Activated naive CD8-positive, alpha-beta T cell (primary cell): Measurements from ENCODE around the gene CACNA1D.

Experiments used
- H3K27ac Mint-ChIP-seq: one replicate; pipeline ENCODE4 v1.8.0; 2021; ENCODE audit warnings: mixed read lengths
- H3K27me3 Mint-ChIP-seq: one replicate; pipeline ENCODE4 v1.8.0; 2021; ENCODE audit warnings: mixed read lengths
- H3K36me3 Mint-ChIP-seq: one replicate; pipeline ENCODE4 v1.8.0; 2021; ENCODE audit warnings: mixed read lengths
- H3K4me1 Mint-ChIP-seq: one replicate; pipeline ENCODE4 v1.8.0; 2021; ENCODE audit warnings: low read depth, mixed read lengths
- H3K4me3 Mint-ChIP-seq: one replicate; pipeline ENCODE4 v1.8.0; 2021; ENCODE audit warnings: mild to moderate bottlenecking, mixed read lengths
- H3K9me3 Mint-ChIP-seq: one replicate; pipeline ENCODE4 v1.8.0; 2021; ENCODE audit warnings: low read depth, mixed read lengths

The CACNA1D gene

DNA sequence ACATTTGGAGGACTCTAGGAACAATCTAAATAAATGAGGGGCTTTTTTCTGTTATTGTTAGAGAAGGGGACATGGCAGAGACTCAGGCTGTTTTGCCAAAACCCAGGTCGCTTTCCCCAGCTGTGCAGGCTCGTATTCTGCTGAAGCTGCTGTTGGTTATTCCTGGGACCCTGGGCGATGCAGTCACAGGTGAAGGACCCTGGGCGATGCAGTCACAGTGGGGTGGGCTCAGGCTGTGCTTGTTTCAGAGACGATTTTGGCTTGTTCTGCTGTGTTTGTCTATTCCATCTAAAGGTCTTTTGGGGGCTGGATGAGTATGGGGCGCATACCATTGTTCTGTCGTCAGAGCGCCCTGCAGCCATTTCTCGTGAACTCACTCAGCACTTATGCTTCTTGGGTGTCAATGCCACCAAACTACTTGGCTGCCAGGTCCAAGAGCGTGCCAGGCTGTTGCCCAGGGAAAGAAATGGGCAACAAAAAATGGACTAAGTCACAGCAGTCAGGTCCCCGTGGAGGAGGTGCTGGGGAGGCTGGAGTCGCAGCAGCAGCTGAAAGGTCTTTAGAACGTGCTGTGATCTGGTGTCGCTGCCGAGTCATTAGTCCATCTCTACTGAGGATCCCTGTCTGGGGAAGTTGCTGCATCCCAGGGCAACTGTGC, 200.4 kb downstream of the CACNA1D start:
- H3K9me3 Mint-ChIP-seq: no peaks in the 10 kb centered on the region
- no peak overlapping the region for H3K4me3 Mint-ChIP-seq
- no peak overlapping the region for H3K27ac Mint-ChIP-seq
- peaks cover 2% of the 10 kb centered on the region for H3K27me3 Mint-ChIP-seq
- no peaks in the 10 kb centered on the region for H3K4me1 Mint-ChIP-seq
- H3K36me3 Mint-ChIP-seq: no peaks in the 10 kb centered on the region

DNA sequence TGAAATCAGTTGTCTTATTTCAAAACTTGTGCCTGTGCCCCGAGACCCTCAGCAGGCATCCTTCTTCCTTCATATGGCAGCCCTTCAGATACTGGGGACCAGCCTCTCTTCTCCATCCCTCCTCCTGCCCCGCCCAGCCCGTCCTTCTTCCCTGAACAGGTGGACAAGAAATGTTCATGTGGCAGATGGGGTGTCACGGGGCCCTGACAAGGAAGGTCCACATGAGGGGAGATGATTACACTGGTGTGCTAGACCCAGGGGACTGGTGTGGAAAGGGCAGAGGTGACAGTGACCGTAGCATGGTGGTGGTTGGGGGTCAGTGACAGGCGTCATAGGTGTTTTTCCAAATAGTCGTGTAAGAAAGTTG, 200.9 kb downstream of the CACNA1D start:
- Mint-ChIP-seq H3K4me1 (no peaks in the 10 kb centered on the region), H3K4me3 (no peak overlapping the region), H3K27ac (no peak overlapping the region), H3K27me3 (peaks cover 2% of the 10 kb centered on the region), H3K36me3 (no peaks in the 10 kb centered on the region), H3K9me3 (no peaks in the 10 kb centered on the region)

DNA sequence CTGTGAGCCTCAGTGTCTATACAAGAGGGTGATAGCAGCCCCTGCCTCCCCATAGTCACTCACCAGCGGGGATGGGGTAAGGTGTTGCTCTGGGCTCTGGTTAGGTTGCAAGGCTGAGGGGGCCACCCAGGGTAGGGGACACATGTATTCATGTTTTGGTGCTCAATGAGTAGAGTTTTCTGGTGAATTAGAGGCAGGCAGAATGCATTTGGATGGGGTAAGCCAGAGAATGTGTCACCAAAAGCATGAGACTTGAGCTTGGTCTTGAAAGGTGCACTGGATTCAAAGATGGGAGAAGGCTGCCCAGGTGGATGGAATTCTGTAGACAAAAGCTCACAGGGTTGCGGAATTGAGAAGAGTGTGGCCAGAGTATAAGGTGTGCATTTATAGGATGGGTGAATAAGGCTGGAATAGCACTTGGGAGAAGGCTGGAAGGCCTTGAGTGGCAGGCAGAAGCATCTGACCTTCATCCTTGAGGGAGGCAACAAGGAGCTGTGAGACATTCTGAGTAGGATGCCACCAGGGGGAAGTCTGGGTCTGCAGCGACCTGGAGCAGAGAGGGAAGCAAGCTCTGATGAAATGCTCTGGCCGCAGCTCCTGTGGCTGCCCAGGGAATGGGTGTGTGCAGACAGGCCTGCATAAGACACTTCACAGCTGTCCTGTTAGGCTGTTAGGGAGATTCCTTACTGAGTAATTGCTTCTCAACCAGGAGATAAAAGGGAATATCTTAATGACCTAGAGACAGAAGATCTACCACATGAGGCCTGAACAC, 202.2 kb downstream of the CACNA1D start:
- Mint-ChIP-seq H3K27ac (no peak overlapping the region), H3K36me3 (no peaks in the 10 kb centered on the region), H3K9me3 (no peaks in the 10 kb centered on the region), H3K4me1 (no peaks in the 10 kb centered on the region), H3K27me3 (peaks cover 2% of the 10 kb centered on the region), H3K4me3 (no peak overlapping the region)

DNA sequence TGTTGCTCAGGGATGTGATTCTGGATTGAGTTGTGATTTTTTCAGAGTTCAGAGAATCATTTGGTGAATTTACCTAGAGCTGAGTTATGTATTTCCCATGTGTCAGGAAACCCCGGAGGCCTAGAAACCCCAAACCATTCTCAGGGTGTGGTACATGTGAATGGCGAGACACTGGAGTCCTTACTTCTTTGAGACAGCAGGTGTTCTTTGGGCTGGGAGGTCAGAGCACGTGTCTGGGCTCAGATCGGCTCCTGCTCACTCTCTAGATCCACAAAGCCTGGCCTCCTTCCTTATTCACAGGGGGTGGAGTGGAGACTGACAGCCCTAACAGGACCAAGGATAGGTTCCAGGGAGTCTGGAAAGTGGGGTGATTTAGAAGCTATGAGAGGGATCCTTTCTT, 206.0 kb downstream of the CACNA1D start:
- H3K9me3 Mint-ChIP-seq: no peaks in the 10 kb centered on the region
- H3K4me1 Mint-ChIP-seq: peaks cover 2% of the 10 kb centered on the region
- H3K27ac Mint-ChIP-seq: no peak overlapping the region
- H3K36me3 Mint-ChIP-seq: no peaks in the 10 kb centered on the region
- no peaks in the 10 kb centered on the region for H3K27me3 Mint-ChIP-seq
- H3K4me3 Mint-ChIP-seq: no peak overlapping the region

DNA sequence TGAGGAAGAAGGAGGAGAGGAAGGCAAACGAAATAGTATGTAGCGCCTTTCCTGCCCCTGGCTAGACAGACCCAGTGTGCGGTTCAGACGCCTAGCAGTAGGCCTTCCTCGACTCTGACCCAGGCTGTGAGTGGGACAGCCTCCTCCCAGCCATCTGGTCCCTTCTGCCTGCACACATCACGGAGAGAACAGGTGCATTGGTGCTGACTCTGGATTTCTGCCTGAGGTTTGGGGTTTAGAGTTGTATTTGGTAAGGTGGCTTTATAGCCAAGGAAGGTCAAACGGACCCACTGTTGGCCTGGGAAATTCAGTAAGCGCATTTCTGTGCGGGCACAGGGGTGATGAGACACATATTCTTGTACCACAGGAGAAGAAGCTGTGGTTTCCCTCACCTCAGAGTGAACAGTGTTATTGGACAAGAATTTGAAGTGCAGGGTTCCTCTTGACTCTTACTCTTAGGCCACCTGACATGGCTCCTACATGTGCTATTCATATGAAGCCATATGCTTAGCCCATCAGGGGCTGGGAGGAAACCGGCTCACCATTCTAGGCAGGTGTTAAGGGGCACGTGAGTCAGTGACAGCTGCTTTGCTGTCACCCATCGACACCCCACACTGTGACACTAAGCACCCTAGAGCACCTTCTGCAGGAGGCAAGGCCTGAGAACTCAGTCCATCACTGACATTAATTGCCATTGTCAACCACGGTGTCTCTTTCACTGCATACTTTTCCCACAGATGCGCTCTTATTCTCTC, 208.5 kb downstream of the CACNA1D start:
- Mint-ChIP-seq H3K27ac (no peak overlapping the region), H3K36me3 (no peaks in the 10 kb centered on the region), H3K4me1 (peaks cover 2% of the 10 kb centered on the region), H3K27me3 (no peaks in the 10 kb centered on the region), H3K4me3 (no peak overlapping the region), H3K9me3 (no peaks in the 10 kb centered on the region)

DNA sequence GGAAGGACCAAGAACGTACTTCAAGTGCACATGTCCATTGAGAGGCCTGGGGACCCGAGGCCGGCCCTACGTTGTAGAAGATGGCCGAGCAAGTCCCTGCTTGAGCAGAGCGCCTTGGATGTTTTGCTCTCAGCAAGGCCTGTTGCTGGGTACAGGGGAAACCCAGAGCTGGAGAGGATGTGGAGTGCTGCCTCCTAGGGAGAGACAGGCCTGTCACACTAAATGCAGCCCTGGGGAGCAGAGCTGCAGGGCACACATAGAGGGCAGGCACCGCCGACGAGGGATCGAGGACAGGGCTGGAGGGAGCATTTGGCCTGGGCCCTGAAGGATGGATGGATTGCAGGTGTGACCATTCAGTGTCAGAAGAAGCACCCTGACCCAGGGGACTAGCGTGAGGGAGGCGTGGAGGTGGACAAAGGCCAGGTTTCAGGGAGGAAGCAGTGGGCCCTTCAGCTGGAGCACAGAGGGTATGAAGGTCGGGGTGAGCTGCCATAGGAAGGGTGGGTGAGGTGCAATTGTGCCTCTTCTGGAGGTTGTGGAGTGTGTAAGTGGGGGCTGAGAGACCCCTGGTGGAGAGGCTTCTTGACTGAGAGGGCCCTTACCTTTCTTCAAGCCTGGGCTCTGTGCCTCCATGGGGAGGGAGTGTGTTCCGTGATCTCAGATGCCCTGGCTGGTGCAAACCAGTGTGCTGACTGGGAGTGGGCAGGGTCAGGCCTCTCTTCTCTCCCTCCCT, 209.4 kb downstream of the CACNA1D start:
- Mint-ChIP-seq H3K36me3 (no peaks in the 10 kb centered on the region), H3K4me1 (peaks cover 2% of the 10 kb centered on the region), H3K27me3 (no peaks in the 10 kb centered on the region), H3K4me3 (no peak overlapping the region), H3K9me3 (no peaks in the 10 kb centered on the region), H3K27ac (no peak overlapping the region)

DNA sequence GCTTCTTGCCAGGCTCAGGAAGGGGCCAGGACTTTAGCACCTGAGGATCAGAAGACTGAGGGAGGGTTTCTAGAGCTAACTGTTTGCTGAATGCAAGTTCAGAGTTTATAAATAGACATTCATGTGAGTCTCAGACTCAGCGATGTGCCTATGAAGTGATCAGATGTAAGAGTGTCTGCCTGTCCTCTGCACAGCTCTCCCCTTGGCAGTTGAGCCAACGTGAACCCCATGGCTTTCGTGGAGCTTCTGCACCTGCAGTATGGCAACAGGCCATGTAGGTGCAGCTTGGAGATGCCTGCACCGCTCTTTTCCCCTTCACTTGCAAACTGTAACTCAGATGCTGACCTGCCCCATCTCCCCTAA, 209.9 kb downstream of the CACNA1D start:
- H3K4me3 Mint-ChIP-seq: no peak overlapping the region
- H3K27ac Mint-ChIP-seq: no peak overlapping the region
- H3K9me3 Mint-ChIP-seq: no peaks in the 10 kb centered on the region
- no peaks in the 10 kb centered on the region for H3K27me3 Mint-ChIP-seq
- no peaks in the 10 kb centered on the region for H3K36me3 Mint-ChIP-seq
- peaks cover 2% of the 10 kb centered on the region for H3K4me1 Mint-ChIP-seq

DNA sequence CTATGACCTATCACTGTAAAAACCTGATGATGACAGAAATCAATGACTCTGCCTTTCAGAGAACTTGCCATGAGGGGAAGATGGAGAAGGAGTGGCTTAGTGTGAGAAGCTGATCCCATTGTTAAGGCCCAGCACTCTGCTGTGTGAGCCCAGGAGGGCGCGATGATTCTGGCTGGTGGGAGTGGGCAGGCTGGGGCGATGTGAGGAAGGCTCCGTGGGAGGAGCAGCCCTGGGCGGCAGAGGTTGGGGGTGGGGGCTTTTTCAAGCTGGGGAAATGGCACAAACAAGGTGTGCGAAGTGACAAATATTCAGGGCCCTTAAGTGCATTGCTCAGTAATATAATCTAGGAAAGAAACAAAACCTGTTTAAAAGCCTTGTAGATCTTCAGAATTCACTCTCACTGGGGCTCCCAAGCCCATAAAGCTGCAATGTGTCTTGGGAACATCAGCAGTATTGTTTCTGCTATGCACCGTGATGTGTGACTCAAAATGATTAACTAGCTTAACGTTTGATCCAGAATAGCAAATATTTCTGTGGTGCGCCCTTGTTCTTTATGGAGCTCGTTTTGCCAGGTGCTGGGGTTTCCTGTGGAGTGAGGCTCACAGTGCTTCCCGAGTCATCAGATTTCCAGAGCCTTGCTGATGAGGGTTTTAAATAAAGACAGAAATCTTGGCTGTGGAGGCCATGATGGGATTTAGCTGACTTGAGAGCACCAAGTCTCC, 210.8 kb downstream of the CACNA1D start:
- H3K4me3 Mint-ChIP-seq: no peak overlapping the region
- no peak overlapping the region for H3K27ac Mint-ChIP-seq
- H3K9me3 Mint-ChIP-seq: no peaks in the 10 kb centered on the region

DNA sequence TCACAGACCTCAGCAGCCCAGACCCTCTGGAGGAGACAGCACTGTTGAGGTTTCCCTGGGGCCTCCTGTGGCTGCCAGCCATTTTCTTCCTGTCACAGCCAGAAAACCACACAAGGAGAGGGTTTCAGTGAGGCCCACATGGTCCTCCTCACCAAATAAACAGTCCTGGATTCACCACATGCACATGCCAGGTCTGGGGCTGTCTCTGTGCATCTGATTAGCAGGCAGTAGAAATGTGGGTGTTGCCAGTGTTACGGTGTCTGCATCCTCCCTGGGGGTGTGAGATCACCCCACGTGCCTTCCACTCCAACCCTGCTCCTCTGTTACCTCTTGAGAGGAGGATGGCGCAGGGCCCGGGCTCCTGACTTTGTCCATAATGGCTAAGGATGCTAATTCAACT, 211.4 kb downstream of the CACNA1D start:
- Mint-ChIP-seq H3K36me3 (no peaks in the 10 kb centered on the region), H3K27me3 (no peaks in the 10 kb centered on the region), H3K4me1 (peaks cover 6% of the 10 kb centered on the region), H3K4me3 (no peak overlapping the region), H3K27ac (no peak overlapping the region), H3K9me3 (no peaks in the 10 kb centered on the region)

More for the DNA sequence above, 210.8 kb downstream of the CACNA1D start:
- no peaks in the 10 kb centered on the region for H3K27me3 Mint-ChIP-seq
- peaks cover 5% of the 10 kb centered on the region for H3K4me1 Mint-ChIP-seq
- no peaks in the 10 kb centered on the region for H3K36me3 Mint-ChIP-seq

DNA sequence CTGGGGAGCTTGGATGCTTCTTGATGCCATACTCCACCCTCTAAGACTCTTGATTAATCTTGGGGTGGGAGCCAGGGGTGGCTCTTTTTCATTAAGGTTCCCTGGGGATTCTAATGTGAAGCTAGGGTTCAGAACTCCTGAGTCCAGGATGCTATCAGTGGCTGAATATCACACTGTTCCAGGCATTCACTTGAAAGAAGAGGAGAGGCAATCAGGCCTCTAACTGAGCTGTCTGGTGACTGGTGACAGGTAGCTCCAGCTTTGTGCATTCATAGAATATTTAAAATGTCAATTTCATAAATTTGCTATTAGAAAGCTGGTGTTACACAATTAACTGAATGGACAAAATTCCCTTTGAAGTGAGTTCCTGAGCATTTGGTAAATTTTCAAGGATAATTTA, 212.8 kb downstream of the CACNA1D start:
- H3K4me1 Mint-ChIP-seq: peaks cover 6% of the 10 kb centered on the region
- no peaks in the 10 kb centered on the region for H3K36me3 Mint-ChIP-seq
- no peak overlapping the region for H3K27ac Mint-ChIP-seq
- no peaks in the 10 kb centered on the region for H3K27me3 Mint-ChIP-seq
- no peaks in the 10 kb centered on the region for H3K9me3 Mint-ChIP-seq
- no peak overlapping the region for H3K4me3 Mint-ChIP-seq

DNA sequence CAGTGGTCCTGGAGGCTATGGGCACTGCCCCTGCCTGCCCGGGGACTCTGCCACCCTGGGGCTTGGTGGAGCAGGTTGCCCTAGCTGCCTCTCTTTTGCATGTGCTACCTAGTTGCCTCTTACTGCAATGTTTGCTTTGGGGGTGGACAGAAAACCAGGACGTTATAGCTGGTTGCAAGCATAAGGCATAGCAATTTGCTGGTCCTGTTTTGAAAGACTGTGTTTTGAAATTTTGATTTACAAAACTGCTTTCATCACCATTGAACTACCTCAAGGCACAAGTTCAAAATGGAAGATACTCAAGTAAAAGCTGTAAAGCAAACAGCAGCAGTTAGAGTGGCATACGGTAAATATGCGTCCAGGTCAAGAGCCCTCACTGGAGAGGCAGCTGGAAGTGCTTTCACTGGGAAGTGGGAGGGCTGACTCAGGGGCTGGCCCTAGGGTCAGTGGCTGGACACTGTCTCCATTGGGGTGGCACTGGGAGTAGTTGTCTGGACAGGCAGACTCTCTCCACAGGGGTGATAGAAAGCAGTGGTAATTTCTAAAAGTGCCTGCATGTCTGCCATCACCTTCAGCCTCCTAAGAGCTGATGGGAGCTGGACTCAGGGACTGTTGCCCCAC, 213.7 kb downstream of the CACNA1D start:
- Mint-ChIP-seq H3K27ac (no peak overlapping the region), H3K4me1 (peaks cover 6% of the 10 kb centered on the region), H3K9me3 (no peaks in the 10 kb centered on the region), H3K36me3 (no peaks in the 10 kb centered on the region), H3K27me3 (no peaks in the 10 kb centered on the region), H3K4me3 (no peak overlapping the region)

DNA sequence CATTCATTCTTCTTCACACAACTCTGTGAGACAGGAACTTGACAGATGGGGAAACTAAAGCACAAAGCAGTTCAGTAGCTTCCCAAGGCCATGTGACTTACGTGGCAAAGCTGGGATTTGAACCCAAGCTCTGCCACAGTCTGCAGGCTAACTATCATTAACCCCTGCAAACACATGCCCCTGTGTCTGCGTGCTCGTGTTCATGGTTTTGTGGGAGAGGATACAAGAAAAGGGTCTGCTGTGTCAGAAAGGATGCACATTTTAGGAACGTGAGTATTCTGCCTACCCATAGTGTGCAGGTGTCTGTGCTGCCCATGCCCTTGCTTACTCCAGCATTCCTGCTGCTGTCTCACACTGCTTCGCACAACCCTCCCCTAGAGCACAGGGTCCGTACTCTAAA, 214.8 kb downstream of the CACNA1D start:
- H3K4me3 Mint-ChIP-seq: no peak overlapping the region
- H3K27me3 Mint-ChIP-seq: no peaks in the 10 kb centered on the region
- peaks cover 6% of the 10 kb centered on the region for H3K4me1 Mint-ChIP-seq
- H3K27ac Mint-ChIP-seq: no peak overlapping the region
- no peaks in the 10 kb centered on the region for H3K36me3 Mint-ChIP-seq
- H3K9me3 Mint-ChIP-seq: no peaks in the 10 kb centered on the region

DNA sequence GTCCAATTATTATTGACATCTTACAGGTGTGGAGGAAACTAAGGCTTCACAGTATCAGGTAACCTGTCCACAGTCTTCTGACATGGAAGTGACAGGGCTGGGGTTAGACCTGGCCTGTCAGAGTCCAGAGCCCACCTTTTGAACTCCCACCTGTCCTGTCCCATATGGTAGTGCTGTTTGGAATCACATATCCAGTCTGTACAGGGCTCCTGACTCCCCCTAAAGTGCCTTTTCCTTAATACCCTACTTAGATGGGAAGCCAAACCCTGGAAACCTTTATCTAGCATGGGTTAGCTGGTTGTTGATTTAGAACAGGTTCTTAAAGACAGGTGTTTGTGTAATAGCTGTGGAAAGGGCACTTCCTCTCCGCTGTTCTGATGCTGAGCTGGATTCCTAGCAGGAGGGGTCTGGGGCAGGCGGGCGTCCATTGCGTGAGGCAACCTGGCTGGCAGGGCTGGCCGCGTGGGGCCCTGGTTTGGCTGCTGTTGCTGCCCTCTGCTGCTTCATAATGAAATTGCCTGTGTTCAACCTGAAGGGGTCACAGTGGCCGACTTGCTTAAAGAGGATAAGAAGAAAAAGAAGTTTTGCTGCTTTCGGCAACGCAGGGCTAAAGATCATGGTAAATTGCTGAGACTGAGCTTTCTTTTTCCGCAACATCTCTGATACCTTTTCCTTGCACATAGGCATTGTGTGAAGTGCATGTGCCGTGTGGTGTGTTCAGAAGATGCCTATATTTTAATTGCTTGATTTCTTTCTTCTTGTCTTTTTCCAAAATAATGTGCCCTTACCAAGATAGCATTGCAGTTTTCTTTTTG, 215.7 kb downstream of the CACNA1D start:
- Mint-ChIP-seq H3K36me3 (no peaks in the 10 kb centered on the region), H3K4me3 (no peak overlapping the region), H3K4me1 (peaks cover 3% of the 10 kb centered on the region), H3K27ac (no peak overlapping the region), H3K27me3 (no peaks in the 10 kb centered on the region), H3K9me3 (no peaks in the 10 kb centered on the region)
